H1 (cell line): Measurements from ENCODE around the gene LGALS9. TPM values are rescaled to one million over a fixed set of nuclear protein-coding genes. Genes with fewer than 3 reads are reported as not detected.

ENCODE experiments used
- BACH1 ChIP-seq: IDR thresholded peaks from 2 replicates; pipeline ENCODE4 v1.6.1; 2012; ENCODE audit warnings: low read length, improper control_type of control experiment
- RXRA ChIP-seq: IDR thresholded peaks from 2 replicates; pipeline ENCODE4 v1.6.1; 2011; ENCODE audit warnings: low read depth, mild to moderate bottlenecking, low read length, moderate library complexity; ENCODE audit not compliant: insufficient read depth
- polyA plus RNA-seq, 7 experiments: library from polyadenylated mRNA; depleted of rRNA in 3 of 7; stranded (reverse) in 5 of 7; unstranded in 2 of 7; fragments of >200 nt in 5 of 7; fragments of 200-250 nt in 2 of 7; gene quantifications; 1 replicate in 5 of 7; 2 replicates in 1 of 7; 4 replicates in 1 of 7; pipeline versions ENCODE4 v1.2.1 to v1.2.3, GENCODE V29; 2011 to 2013; ENCODE audit warnings: missing spikeins in 2 of 7, mixed read lengths in 2 of 7
- total RNA-seq: library from RNA; stranded (reverse); fragmentation: NEBNext Ultra II Directional; extraction: Animal tissue kit (Norgen Biotek cat#: 25700); gene quantifications from 2 replicates; pipeline ENCODE4 v1.2.1, GENCODE V29; 2021

LGALS9 gene
- total and polyA plus RNA-seq, 2 of the 8 experiments (the other 6 are each of a cell fraction or from before 2014, with no cell fraction given) = 0.95 to 1.7 TPM

DNA sequence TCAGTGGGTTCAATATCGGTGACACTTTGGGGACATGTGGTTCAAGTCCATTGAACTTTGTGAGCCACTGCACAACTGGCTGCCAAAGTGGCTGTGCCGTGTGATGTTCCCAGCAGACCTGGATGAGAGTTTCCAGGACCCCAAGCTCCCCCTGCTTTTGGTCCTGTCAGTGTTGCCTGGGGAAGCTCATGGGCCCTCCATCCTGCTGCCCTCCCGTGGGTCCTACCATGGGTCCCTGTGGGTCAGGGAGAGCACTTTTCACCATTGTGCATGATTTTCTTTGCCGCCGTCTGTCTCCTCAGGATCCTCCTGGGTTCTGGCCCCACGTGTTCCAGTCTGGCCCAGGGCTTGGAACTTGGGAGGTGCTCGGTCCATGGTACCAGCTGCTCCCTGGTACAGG, 38.1 kb downstream of the LGALS9 start (continued):
- TF ChIP-seq BACH1 = no peak
- no peak for TF ChIP-seq RXRA
- TF ChIP-seq, all 59 proteins: peak for 0
